CD4-positive, alpha-beta T cell treated with Interleukin-21 for 1 hour (primary cell): ENCODE data around the gene TOM1L2.
"Not testable (repeated sequence)": the region's sequence is repeated elsewhere in the genome, so short reads cannot be mapped to it uniquely, and the experiment has no call there.

Experiments
- DNase-seq: peaks from one replicate; pipeline ENCODE4 v3.0.0-alpha.2; 2020

Gene TOM1L2

DNA sequence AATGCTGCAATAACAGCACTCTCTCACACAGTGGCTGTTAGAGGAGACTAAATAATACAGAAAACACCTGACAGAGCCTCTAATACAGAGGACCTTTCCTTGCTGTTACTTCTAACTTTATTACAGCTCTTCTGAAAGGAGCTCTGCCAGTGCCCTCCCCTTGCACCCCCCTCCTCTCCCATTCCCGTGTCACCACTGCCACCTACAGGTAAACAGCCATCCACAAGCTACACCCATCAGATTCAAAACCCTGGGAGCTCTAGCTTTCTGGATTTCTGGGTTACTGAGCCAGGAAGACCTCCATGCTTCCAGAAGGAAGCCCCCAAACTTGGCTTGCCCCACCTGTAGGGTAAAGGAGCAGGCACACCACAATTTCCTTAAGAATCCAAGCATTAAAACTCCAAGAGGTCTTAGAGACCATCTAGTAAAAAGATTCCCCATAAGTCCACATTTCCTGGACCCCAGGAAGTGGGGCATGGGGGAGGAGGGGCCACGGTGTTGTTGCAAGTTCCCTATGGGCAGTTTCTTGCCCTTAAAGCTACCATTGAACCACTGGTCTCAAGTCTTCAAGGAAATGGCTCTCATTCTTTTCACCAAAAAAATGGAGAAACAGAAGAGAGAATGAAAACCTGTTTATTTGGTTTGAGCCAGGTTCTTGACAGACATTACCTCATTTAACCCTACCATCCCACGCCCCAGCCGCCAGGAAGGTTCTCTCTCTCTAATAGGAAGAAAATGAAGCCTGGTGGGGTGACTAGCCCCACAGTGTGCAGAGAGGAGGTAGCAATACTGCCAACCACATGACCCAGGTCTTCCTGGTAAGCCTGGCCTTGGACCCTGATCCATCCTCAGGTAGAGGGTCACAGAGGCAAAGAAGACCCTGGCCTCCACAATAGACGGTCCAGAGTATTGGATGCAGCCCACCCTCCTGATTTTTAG is 52.8 kb downstream of the TOM1L2 start:
- peak; percentile 72 for DNase-seq

DNA sequence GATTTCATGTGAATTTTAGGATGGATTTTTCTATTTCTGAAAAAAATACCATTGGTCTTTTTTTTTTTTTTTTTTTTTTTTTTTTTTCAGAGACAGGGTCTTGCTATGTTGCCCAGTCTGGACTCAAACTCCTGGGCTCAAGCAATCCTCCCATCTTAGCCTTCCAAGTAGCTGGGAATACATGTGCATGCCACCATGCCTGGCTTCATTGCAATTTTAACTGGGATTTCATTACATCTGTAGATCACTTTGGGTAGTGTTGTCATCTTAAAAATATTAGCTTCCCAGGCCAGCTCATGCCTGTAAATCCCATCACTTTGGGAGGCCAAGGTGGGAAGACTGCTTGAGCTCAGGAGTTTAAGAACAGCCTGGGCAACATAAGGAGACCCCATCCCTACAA is 54.8 kb downstream of the TOM1L2 start:
- no peak for DNase-seq

DNA sequence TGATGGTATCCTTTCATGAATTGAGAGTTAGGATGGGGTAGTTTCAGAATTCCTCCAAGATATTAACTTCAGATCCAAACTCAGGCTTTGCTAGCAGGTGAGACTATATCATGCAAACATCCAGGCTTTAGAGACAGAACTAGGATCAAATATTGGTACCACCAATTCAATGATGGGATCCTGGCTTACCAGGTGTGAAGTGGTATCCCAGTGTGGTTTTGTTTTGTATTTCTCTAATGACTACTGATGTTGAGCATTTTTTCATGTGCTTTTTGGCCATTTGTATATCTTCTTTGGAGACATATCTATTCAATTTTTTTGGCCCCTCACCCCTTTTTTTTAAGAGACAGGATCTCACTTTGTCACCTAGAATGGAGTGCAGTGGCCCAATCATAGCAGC is 57.0 kb downstream of the TOM1L2 start:
- DNase-seq = no peak

DNA sequence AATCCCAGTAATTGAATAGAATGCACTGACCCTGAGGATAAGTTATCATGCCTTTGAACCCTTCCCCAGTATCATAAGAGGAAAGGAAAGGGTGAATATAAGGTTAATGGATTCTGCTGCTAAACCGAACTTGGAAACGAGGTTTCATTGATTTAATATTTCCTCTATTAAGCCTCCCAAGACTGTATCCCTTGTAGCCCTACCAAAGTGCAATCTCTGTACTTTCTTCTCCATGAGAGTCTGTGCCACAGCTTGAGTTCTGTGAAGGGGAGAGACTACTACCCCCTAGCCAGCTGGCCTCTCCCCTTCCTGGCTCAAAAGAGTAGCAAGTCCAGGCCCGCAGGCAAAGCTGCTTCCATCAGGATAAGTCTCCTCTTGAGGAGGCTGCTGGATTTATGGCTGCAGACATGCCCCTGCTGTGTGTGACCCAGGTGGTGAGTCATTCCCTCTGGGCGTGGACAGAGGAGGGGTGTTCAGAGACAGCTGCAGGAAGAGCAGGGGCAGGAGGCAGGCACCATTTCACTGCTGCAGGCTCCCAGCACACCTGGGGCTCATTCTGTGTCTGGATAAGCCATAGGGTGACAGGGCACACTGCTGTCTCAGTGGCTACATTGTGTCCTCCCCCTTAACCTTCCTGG is 58.4 kb downstream of the TOM1L2 start:
- no peak for DNase-seq

DNA sequence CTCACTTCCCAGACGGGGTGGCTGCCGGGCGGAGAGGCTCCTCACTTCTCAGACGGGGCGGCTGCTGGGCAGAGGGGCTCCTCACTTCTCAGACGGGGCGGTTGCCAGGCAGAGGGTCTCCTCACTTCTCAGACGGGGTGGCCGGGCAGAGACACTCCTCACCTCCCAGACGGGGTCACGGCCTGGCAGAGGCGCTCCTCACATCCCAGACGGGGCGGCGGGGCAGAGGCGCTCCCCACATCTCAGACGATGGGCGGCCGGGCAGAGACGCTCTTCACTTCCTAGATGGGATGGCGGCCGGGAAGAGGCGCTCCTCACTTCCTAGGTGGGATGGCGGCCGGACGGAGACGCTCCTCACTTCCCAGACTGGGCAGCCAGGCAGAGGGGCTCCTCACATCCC is 59.9 kb downstream of the TOM1L2 start:
- DNase-seq = not testable (repeated sequence)

DNA sequence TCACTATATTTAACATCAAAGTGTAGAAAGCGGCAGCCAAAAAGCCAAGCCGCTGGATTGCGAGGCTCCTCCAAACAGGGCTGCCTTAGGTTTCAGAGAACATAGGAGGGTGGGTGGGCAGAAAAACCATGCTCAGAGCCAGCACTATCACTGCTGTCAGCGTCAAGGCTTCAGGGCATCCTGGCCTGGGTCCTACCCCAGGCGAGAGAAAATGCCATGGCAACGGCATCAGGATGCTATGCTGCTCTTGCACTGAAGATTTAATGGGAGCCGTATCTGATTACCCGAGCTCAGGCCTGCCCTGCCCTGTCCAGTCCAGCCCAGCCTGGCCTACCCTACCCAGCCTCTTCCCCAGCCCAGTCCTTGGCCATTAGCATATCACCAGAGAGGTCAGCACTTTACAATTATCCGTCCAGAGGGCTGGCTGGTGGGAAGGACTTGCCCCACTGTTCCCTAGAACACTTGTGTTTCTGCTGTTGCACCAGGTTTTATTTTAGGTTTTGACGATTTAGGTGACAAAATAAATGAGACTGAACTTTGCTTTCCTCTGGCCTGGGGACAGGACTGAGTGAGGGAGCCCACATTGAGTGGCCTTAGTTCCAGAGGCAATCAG is 61.1 kb downstream of the TOM1L2 start:
- no peak for DNase-seq

DNA sequence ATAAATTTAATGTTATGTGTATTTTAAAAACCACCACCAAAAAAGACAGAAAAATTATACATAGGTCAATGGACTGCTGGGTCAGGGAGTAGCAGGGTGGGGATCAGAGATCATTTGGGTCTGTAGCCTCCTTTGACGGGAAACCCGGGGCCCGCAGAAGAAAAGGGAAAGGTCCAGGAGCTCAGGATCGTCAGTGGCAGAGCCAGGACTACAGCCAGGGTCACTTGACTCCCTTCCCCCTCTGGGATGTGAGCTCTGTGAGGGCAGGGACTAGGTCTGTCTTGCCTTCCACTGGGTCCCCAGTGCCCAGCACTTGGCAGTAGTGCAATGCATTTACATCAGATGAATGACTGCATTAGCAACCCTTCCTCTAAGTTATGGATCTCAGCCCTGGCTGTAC is 62.1 kb downstream of the TOM1L2 start:
- DNase-seq = no peak

DNA sequence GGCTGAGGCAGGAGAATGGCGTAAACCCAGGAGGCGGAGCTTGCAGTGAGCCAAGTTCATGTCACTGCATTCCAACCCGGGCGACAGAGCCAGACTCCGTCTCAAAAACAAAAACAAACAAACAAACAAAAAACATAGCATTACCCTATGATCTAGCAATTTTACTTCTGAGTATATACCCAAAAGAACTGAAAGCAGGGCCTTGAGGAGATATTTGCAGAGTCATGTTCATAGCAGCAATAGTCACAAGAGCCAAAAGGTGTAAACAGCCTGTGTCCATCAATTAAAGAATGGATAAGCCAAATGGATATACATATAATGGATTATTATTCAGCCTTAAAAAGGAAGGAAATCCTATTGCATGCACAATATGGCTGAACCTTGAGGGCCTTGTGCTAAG is 63.1 kb downstream of the TOM1L2 start:
- DNase-seq = no peak

DNA sequence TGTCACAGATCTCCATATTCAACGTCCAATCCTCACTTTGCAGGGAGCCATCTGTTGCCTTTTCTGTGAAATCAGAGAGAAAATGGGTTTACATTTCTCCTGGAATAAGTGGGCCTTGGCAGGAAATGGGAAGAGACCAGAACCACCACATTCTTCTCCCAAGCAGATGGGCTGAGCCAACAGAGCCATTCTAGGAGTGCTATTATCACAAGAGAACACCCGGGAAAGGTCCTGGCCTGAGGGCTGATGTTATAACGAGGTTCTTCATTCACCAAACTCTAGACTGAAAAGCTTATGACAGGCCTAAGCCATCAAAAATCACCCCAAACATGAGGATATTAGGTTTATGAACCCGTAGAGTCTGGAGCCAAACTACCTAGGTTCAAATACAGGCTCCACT is 64.7 kb downstream of the TOM1L2 start:
- DNase-seq = no peak

DNA sequence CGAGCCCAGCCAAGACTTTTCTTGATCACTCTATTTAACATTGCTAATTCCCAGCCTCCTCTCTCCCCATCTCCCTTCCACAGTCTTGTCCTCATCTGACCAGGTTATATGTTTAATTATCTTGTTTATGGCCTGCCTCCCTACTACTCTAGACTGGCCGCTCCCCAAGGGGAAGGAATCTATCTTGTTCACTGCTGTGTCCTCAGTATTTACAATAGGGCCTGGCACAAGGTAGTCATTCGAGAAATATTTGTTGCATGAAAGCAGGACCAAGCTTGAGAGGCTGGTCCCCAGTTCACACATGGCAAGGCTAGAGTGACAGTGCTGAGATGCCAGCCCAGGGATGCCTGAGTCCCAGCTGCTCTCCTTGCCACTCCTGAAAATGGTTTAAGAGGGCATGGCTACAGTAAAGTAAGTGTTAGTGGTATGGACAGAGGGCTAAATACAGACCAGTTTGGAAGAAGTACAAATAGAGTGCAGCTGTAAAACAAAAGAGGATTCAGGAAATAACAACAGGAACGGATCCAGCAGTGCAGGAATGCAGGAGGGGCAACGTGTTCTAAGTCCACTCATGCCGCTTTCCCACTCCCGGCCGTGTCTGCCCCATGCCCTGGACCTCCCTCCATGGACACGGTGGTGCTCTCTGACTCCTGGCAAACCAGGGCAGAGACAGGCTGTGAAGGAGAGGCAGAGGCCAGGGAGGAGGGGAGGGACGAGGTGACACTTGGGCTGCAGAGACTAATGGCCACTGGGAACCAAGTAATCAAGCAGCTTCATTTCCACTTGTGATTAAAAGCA is 65.6 kb downstream of the TOM1L2 start:
- no peak for DNase-seq

DNA sequence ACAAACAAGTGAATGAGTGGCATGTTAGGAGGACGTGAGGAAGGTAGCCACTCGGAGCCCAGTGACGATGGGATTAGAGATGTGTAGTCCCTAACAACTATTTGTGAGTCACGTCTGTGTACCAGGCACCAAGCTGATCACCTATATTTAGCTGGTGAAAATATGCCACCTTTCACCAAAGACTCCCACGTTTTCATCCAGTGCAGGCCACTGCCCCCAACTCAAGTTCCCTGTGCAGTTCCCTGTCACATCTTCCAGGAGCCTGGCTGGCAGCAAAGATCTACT is 67.2 kb downstream of the TOM1L2 start:
- no peak for DNase-seq

DNA sequence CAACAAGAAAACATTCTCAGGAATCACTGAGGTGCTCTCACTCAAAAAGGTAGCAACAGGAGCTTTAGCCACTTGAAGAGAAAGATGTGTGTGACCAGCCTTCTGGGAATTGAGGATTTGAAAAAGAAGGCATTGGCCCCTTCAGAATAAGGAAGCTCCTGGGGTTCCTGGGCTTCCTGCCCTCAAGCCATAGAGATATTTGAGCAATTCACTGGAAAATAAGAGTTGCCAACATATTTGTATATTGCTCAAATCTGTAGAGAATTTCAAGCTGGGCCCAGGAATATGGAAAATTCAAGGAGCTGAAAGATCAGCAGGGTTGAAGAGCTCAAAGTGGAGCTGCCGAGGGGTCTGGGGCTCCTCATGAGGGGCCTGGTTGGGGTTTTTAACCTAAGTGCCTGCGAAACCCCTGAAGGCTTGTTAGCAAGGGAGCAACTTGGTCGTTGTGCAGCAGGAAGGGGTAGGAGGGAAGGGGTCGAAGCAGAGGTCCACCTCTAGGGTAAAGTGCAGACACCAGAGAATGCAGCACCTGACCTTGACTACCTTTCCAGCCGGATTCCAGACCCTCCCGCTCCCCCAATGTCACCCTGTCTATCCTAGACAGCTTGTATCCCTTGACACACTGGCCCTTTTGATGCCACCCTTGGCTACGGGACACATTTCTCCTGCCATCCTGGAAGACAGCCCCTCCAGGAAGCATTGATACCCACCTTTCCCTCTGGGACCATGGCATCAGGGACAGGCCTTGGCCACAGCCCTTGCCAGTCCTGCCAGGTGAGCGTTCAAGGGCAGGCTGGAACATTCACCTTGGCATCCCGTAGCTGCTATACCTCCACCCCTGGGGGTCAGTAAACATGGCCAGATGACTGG is 67.8 kb downstream of the TOM1L2 start:
- no peak for DNase-seq

DNA sequence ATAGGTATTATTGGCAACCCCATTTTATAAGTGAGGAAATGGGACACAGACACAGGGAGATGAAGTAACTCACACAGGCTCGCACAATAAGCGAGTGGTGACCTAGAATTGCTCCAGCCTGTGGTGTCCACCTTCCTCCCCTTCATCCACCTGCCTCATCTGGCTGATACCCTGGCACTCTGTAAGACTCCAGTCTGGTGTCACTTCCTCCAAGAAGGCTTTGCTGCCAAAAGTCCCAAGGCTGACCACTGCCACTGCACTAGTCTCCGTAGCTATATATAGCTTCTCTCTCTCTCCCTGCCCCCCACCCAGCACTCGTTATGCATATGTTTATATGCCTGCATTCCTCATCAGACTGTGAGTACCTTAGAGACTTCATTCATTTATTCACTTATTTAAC is 69.3 kb downstream of the TOM1L2 start:
- DNase-seq = no peak

DNA sequence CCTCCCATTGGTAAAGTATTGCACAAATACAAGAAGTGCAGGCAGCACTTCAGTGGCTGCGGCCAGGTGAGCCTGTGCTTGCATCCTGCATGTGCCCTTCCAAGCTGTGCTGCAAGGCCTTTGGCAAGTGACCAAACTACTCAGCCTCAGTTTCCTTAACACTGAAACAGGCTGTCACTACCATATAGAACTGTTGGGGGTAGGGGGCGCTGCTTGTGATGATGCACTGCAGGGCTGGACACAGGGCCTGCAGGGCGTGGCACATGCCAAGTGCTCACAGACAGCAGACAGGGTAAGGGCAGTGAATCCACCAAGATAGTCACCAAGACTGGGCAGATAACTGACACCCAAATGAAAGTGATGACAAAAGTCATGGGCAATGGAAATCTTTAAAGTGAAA is 69.8 kb downstream of the TOM1L2 start:
- DNase-seq = no peak

DNA sequence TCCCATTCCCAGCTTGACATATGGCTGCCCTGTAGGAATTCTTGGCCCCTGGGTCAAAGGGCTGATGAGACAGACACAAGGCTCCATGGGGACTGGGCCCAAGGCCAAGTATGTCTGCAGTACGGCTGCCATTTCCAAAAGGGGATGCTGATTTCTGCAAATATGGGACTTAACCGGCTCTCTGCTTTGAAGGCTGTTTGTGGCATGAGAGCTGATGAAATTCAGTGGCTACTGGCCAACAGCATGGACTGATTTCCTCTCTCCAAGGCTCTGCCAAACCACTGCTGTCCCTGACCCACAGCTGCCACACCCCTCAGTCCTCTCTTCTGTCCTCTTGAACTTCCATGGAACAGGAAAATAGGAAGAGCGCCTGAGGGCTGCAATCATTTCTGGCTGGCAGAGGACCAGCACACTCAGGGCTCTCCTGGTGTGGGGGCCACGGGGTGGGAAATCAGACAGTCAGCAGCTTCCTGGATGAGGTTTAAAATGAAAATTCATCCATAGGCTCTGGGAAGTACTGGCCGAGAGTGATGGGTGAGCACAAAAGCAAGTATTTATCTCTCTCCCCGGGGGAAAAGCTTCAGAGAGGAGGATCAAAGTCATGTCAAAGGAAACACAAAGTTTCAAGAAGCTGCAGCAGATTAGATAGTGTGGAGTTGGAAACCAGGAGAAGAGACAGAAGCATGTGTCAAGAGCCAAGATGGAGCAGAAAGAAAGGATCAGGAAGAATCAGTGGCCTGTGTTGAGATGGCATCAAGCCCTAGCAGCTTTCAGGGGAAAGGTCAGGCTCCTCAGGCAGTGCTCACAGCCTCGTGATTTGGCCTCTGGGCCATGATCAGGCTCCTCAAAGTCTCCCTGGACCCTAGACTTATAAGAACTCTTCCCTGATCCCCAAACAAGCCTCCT is 71.3 kb downstream of the TOM1L2 start:
- no peak for DNase-seq

DNA sequence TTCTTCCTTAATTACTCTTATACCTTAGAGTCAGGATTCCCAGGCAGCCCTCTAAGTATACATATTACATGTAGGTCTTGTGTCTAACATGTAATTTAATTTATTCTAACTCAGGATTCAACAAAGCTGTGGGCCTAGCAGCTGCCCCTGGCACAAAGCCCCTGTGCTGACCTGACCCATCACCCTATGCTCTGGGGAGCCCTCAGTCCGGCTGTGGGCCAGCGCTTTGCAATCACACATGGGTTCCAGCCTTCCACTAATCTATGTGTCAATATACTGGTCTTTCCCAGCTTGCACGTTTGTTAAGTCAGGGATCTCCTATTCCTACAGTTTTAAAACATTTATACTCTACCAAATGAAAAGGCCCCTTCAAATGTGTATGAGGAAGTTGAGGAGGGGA is 72.7 kb downstream of the TOM1L2 start:
- no peak for DNase-seq

DNA sequence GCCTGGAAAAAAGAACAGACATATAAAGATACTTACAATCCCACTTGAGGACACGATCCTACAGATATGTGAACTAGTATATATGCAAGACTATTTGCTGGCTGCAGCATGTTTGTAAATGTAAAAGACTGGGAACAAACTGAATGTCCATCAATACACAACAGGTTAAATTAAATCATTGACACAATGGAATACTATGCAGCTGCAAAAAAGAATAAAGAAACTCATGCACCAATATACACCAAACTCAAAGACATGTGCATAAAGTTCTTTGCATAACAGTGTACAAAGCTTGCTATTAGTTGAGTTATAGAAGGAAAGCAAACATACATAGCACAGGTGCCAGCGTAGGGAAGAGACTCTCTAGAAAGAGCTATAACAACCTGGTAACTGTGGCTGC is 73.5 kb downstream of the TOM1L2 start:
- DNase-seq = no peak

DNA sequence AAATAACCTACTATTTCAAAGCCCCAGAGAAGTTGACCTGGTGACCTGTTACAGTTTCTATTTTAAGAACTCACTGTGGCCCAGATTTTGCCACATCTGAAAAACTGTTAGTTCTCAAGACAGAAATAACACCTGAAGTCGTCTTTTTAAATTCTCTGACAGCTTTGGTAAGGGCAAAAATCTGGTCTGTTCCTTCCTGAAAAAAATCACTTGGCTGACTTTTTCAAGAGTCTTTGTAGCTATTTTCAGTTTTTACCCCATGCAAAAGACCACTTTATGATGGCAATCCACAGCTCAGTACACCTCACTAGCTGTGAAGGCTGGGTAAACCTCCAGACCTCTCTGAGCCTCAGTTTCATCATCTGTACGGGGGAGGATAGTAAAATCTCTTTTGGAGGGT is 74.8 kb downstream of the TOM1L2 start:
- no peak for DNase-seq

DNA sequence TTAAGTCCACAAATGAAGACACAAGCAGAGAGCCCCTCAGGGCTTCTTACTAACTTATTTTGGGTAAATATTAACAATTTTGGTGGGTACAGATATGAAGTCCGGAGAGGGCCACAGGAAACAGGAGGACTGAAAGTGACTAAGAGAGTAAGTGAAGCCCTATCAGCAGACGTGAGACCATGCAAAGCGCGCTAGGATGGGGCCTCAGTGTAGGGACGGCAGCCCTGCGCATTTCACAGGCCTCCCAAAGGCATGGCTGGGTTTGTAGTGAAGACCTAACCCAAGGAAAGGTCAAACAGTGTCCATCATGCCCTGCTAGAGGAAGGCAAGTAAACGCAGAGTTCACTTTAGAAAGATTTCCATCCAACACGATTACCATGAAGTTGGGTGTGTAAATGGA is 75.5 kb downstream of the TOM1L2 start:
- DNase-seq = no peak

DNA sequence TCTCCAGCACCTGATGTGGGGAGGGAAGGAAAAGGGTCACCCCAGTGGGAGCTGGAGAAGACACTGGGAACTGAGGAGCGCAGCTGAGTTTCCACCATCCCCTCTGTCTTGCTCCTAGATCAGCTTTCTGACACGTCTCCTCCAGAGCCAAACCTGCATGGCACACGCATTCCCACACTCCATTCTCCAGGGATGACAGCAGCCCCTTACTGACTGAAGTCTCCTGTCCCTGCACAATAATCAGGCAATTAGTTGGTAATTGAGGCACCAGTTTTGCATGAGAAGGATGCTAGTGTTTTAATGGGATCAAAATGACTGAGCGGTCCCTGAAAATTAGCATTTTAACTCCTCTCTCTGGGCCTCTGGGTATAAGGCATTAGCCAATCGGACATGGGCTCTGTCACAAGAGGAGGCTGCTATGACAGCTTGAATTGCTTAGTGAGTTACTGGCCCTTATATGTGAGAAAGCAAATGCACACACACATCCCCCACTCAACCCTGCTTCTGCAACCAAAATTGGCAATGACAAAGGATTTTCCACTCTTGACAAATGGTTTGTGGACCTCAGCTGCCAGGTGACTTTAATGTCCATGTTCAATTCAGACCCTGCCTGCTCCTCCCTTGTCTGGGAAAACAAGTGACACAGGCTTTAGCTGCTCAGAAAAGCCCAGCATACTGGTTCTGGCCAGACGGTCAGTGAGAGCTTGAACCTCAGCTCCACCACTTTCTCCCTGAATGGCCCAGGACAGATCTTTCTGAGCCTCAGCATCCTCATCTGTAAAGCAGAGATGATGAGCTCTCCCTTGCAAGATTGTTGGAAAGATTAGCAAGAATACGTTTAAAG is 78.2 kb downstream of the TOM1L2 start:
- no peak for DNase-seq
